Activated CD4-positive, CD25-positive, alpha-beta regulatory T cell treated with anti-CD3 and anti-CD28 coated beads, Interleukin-2, amount 50 U/mL, for 24 hours (primary cell): ENCODE results near the gene LIPJ.
A peak's percentile ranks its signal among the peaks of the same experiment; 100 is the strongest.

ENCODE experiments used
- ATAC-seq, 2 donors: fragments of 150-1000 bp; cut with Tn5 transposase; one replicate each; pipeline ENCODE4 v1.10.0; 2021; ENCODE audit warnings: mild to moderate bottlenecking in 1 of 2, moderate library complexity in 1 of 2

Gene LIPJ

GRCh38 chr10:88608052-88608732 lies 21.6 kb downstream of the LIPJ start:
- ATAC-seq: no peak

GRCh38 chr10:88608780-88609179 lies 22.2 kb downstream of the LIPJ start:
- no peak for ATAC-seq

DNA sequence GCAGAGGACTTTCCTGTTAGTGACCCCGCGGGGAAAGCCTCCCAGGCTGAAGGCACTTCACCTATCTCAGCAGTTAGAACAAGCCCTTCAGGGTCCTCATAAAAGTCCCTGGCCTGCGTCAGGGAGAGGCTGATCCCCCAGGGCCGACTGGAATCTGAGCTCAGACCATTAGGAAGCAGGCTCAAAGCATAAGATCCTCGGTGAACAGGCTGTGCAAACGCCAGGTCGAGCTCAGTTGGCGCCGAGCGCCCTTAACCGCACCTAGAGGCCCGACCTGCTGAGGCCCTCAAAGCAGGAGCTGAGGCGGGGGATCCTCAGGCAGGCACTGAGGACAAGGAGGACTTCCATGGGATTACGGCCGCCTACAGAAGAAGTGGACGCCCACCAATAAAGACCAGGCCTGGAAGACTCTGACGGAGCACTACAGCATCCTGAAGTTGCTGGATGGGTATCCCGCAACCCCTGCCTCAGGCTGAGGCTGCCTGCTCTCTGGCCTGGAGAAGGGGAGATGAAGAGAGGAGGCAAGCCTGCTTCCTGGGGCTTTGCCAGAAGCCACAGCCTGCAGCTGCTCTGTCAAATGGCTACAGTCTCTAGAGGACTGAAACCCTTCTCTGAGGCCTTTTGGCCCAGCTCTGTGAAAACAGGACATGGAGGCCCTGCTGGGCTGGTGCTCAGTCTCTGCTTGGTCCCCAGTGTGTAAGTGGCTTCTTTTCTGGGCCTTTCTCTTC lies 29.9 kb downstream of the LIPJ start:
- no peak for ATAC-seq

- ATAC-seq: no peak
Observed at GRCh38 chr10:88617772-88618300, 31.3 kb downstream of the LIPJ start.

DNA sequence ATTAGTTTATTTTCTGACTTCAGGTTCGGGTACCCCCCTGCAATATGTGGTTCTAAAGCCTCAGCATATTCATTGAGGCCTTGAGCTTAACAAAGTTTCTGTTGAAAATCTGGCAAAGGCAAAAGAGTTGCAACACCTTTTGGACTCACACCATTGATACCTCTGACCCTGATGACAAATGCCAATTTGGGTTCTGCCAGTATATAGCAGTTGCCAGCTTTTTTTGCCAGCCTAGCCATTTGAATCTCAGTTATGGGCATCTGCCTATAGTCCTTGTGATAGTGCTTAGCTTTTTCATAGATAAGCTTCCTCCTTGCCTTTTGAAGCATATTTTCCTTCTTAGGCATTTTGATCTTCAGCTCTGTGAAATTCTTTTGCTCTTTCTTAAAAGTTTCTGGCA lies 31.9 kb downstream of the LIPJ start:
- ATAC-seq: no peak

- no peak for ATAC-seq
Observed at GRCh38 chr10:88620441-88620840, 33.9 kb downstream of the LIPJ start.

DNA sequence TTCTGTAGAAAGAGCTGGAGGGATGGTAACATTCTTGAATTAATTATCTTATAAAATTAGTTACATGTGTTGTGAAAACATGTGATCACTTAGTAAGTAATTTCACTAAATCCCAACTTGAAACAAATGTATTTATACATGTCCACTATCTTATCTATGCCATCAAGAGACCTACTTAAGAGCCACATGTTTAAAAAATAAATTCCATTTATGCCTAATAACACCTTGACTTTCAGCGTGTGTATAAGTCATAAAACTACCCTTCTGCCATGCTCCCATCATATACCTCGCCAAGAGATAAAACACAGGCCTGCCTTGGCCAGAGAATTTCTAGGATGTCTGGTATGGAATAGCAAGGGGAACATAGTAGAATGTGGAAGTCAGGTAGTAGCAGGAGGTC lies 37.3 kb downstream of the LIPJ start:
- ATAC-seq: no peak

GRCh38 chr10:88624840-88625239 lies 38.3 kb downstream of the LIPJ start:
- no peak for ATAC-seq

- no peak for ATAC-seq
Observed at GRCh38 chr10:88640186-88640585, 53.6 kb downstream of the LIPJ start.

DNA sequence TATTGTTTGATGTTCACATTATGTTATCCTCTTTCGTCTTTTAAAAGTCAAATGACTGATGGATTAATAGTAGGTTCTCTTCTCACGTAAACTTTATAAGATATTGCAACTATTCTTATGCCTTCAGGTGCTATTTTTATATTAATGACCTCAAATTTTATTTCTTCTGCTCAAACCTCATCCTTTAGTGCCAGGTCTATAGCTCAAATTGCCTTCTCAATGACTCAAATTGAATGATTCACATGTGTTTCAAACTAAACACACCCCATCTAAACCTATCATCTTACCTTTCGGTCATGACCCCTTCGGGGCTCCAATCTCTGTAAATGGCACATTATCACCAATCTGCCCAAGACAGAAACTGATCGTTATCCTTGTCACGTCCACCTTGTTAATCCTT lies 55.6 kb downstream of the LIPJ start:
- no peak for ATAC-seq

- peak; percentile 41 to 67 for ATAC-seq
Observed at GRCh38 chr10:88642963-88643362, 56.4 kb downstream of the LIPJ start.

DNA sequence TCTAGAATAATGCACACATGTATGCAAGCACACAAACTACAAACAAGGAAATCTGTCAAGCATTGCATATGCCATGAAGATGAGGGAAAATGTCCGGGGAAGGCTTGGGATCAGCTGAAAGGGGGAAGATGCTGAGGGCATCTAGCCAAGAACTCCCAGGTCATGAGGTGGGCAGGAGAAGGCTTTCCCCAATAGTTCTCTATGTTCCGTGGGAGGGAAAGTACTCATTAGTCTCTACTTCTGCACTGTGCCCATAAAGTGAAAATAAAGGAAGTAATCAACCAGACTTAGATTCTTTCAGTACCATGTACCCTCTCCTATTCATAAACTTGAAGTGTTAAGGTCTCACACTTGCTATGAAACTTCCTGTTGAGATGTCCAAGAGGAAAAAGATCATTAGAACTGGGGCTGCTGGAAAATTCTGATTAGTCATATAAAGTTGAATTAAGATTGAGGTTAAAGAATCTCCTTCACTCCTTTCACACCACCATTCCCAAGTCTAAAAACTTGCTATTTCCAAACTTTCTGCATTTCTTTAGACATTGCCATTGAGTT lies 60.6 kb downstream of the LIPJ start:
- no peak for ATAC-seq

- ATAC-seq: peak in 1 of 2 donors; percentile 38
Observed at GRCh38 chr10:88651101-88651551, 64.6 kb downstream of the LIPJ start.

- no peak for ATAC-seq
Observed at GRCh38 chr10:88652616-88653015, 66.1 kb downstream of the LIPJ start.
